ENCODE data around the gene HSPA2. TPM values are rescaled to one million over a fixed set of nuclear protein-coding genes. Genes with fewer than 3 reads are reported as not detected.

Gene HSPA2
- total RNA-seq, 4 donors from 2014 or later, result 79.3 to 111 (median 98.9) TPM

- H3K27ac ChIP-seq, result peak overlapping the region in 2 of 4 donors; percentile 63 to 70
- DNase-seq (ENCODE audit: low spot score in 2 of 2), result no peak
- WGBS, 2 donors, result 54 to 57% methylated on average over 4 of the region's 4 CpGs
- peaks cover 0 to 8% (median 0%) of the 10 kb centered on the region in 3 donors for H3K36me3 ChIP-seq
- peak overlapping the region; percentile 31 to 70 (median 64) for H3K4me3 ChIP-seq
- H3K27me3 ChIP-seq, result peaks cover 0 to 10% of the 10 kb centered on the region in 2 donors
- TF ChIP-seq, protein P1, sequence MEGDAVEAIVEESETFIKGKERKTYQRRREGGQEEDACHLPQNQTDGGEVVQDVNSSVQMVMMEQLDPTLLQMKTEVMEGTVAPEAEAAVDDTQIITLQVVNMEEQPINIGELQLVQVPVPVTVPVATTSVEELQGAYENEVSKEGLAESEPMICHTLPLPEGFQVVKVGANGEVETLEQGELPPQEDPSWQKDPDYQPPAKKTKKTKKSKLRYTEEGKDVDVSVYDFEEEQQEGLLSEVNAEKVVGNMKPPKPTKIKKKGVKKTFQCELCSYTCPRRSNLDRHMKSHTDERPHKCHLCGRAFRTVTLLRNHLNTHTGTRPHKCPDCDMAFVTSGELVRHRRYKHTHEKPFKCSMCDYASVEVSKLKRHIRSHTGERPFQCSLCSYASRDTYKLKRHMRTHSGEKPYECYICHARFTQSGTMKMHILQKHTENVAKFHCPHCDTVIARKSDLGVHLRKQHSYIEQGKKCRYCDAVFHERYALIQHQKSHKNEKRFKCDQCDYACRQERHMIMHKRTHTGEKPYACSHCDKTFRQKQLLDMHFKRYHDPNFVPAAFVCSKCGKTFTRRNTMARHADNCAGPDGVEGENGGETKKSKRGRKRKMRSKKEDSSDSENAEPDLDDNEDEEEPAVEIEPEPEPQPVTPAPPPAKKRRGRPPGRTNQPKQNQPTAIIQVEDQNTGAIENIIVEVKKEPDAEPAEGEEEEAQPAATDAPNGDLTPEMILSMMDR (IDR thresholded peaks at IDR 0.05), result no peak
- TF ChIP-seq POLR2A (IDR thresholded peaks at IDR 0.05), result no peak
- TF ChIP-seq EP300 (IDR thresholded peaks at IDR 0.05), result no peak
- no peaks in the 10 kb centered on the region for H3K9me3 ChIP-seq
- H3K4me1 ChIP-seq, result peaks cover 0 to 11% (median 2%) of the 10 kb centered on the region in 4 donors
Observed at GRCh38 chr14:64542836-64543201, 2.3 kb downstream of the HSPA2 start.

DNA sequence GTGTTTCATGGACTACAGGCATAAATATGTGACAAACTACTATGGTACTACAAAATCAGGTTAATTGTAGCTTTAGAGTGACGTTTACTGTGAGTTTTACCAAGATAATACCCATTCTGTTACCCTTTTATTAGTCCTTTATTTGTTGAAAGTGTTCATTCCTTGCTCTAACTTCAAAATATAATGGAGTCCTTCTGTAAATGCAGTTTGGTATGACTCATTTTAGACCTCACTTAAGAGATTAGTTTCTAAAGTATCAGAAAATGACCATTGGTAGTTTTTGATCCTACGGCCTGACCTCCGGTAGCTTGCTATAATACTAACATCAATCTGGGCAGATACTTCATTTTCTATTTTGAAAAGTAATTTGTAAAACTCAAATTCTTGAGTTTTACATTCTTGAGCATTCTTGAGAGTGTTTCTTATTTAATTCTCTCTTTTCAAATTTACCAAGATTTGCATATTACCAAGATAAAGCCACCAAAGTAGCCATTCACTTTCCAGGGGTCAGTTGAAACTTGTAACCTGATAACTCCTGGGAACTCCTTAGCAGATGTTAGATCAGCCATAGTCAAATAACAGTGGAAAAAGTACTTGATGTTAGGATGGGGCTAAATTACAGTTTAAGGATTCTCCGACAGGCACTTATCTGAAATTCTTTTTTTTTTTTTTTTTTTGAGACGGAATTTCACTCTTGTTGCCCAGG is 4.2 kb downstream of the HSPA2 start:
- Histone ChIP-seq H3K27me3 (peaks cover 0 to 20% of the 10 kb centered on the region in 2 donors), H3K27ac (no peak overlapping the region), H3K4me3 (peak overlapping the region in 1 of 4 donors; percentile 69), H3K9me3 (no peaks in the 10 kb centered on the region), H3K4me1 (peaks cover 0 to 22% (median 6%) of the 10 kb centered on the region in 4 donors), H3K36me3 (peaks cover 0 to 8% (median 0%) of the 10 kb centered on the region in 3 donors)
- TF ChIP-seq, protein P1 (IDR thresholded peaks at IDR 0.05), result no peak
- TF ChIP-seq EP300 (IDR thresholded peaks at IDR 0.05), result no peak
- TF ChIP-seq POLR2A (IDR thresholded peaks at IDR 0.05), result no peak
- DNase-seq (ENCODE audit: low spot score in 2 of 2), result no peak
- 67 to 75% methylated on average over 5 of the region's 5 CpGs for WGBS, 2 donors

DNA sequence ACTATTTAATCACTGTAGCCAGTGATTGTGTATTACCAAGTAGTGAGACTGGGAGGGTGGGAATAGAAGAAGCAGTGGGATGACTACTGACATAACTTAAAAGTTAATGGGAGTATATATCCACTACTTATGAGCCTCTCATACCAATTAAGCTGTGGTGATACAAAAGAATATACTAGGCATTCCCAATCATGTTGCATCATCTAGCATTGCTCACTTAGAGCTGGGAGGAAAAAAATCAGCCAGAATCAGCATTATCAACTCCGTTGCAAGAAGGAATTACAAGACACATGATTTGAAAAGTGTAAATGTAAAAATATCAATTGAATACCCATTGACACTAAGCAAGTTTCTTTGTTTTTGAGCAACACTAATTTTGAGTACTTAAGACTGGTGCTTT is 8.5 kb downstream of the HSPA2 start:
- WGBS, 2 donors, result 85 to 89% methylated on average over 1 of the region's 1 CpG
- no peak for TF ChIP-seq POLR2A (IDR thresholded peaks at IDR 0.05)
- TF ChIP-seq, protein P1 (IDR thresholded peaks at IDR 0.05), result no peak
- no peak for TF ChIP-seq EP300 (IDR thresholded peaks at IDR 0.05)
- Histone ChIP-seq H3K4me1 (peaks cover 0 to 21% (median 9%) of the 10 kb centered on the region in 4 donors), H3K4me3 (no peak overlapping the region), H3K9me3 (no peaks in the 10 kb centered on the region), H3K27me3 (peaks cover 0 to 10% of the 10 kb centered on the region in 2 donors), H3K27ac (peak overlapping the region in 1 of 4 donors; percentile 29), H3K36me3 (peaks cover 0 to 8% (median 0%) of the 10 kb centered on the region in 3 donors)
- DNase-seq (ENCODE audit: low spot score in 2 of 2), result no peak

DNA sequence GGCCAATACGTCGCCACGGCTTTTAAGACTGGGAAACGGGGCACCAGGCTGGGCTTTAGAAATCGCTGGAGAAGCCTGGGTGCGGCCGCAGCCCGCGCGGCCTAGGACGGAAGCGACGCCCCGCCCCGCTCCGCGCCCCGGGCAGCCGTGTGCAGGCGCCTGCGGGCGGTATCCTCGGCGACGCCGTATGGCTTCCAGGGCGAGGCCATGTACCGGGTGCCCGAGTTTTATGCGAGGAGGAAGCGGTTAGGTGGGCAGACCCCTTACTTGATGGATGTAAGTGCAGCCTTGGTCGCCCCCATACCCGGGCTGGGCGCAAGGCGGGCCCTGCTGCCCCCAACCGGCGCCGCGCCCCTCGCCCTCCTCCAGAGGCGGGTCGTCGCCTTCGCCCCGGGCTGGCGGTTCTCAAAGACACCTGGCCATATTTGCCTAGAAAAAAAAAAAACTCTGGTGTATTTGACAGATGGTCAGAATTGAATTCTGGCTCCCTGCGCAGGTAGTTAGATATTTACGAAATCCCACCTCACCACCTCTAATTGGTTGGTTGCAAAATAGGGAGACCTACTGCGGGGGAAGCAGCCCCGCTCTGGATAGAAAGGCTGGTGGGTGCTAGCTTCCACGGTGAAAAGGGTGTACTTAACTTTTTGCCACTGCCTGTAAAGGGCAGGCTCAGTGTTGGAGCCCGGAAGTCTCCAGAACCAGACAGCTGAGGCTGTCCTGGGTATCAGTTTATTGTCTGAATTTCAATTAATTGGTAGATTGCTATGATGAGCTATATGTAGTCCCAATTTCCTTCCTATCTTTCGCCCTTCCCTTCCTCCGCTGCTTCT is 9.5 kb downstream of the HSPA2 start, which contains the start of gene PPP1R36:
Gene PPP1R36, plus strand, starts transcription at position 171 of the 830 bp plus-strand sequence. Its CDS starts 37 bp downstream, at position 208.
- Histone ChIP-seq H3K27ac (peak within 1 kb of the TSS in 3 of 4 donors; percentile 17 to 72 (median 29)), H3K9me3 (no peaks in the 10 kb centered on the region), H3K4me3 (peak within 1 kb of the TSS; percentile 20 to 51 (median 28)), H3K36me3 (peaks cover 0 to 8% (median 0%) of the 10 kb centered on the region in 3 donors), H3K27me3 (peaks cover 0 to 10% of the 10 kb centered on the region in 2 donors), H3K4me1 (peaks cover 0 to 24% (median 9%) of the 10 kb centered on the region in 4 donors)
- no peak for TF ChIP-seq EP300 (IDR thresholded peaks at IDR 0.05)
- TF ChIP-seq, protein P1 (IDR thresholded peaks at IDR 0.05), result no peak
- TF ChIP-seq POLR2A (IDR thresholded peaks at IDR 0.05), result no peak
- 12 to 16% methylated on average over 34 to 40 of the region's 54 CpGs for WGBS, 2 donors
- DNase-seq (ENCODE audit: low spot score in 2 of 2), result peak in 1 of 2 donors; percentile 7

All from tibial nerve (tissue), 4 donors.